GM23338 (cell line): ENCODE results near the gene PLPP7.

ENCODE experiments used
- CTCF ChIP-seq, 2 experiments: fragments of 200-600 bp in 1 of 2; sonication (generic) in 1 of 2; conservative IDR thresholded peaks; 2 replicates each; pipeline versions ENCODE4 v1.5.1 to v1.6.1; 2016 to 2017; ENCODE audit warnings: antibody characterized with exemption in 2 of 2, low read depth in 2 of 2, mild to moderate bottlenecking in 2 of 2, moderate library complexity in 1 of 2
- EZH2 ChIP-seq: fragments of 200-600 bp; sonication (generic); IDR thresholded peaks from one replicate; pipeline ENCODE4 v1.8.0; 2017; ENCODE audit warnings: antibody characterized with exemption, mild to moderate bottlenecking, low read depth; ENCODE audit not compliant: unreplicated experiment

DNA sequence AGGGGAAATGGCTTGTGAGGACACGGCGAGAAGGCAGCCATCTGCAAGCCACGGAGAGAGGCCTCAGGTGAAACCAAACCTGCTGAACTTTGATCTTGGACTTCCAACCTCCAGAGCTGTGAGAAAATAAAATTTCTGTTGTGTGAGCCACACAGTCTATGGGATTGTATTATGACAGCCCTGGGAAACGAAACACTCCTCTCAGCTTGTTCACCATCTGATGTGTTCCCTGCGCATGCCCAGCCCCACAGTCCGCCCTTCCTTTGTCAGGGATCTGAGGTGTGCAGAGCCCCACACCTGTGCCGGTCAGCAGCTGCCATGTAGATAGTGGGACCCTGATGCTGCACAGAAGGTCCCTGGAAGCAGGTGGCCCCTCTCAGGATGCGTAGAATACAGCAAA is 34.1 kb downstream of the PLPP7 start:
- TF ChIP-seq CTCF (conservative IDR thresholded peaks at IDR 0.05; ENCODE audit: low read depth in 2 of 2) = no peak
- no peak for TF ChIP-seq EZH2
